Measurements from ENCODE around the gene LRRC9.

Gene LRRC9

DNA sequence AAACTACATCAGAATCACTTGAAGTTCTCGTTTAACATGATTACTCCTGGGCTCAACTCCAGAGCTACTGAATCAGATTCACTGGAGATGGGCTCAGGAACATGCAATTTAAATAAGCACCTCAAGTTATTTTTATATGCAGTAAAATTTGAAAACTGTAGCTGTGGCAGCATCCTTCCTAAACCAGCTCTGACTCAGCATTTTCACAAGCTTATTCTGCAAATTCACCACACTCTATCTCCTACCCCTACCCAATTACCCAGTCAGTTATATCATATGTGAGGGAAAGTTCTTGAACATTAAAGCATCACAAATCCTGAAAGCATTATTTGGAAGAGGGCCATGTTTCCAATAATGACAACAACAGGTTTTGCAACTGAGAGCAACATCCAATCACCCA lies 24.2 kb upstream of the LRRC9 start:
- no peak for DNase-seq (ENCODE audit: extremely low spot score)
- CTCF ChIA-PET = interaction anchor here (1.0 to 2.6 kb wide), 6 partner anchors 9 to 263 kb away, joined by 3 to 22 read pairs (median 8); no protein-coding TSS in a partner anchor
- TF ChIP-seq, protein P1, sequence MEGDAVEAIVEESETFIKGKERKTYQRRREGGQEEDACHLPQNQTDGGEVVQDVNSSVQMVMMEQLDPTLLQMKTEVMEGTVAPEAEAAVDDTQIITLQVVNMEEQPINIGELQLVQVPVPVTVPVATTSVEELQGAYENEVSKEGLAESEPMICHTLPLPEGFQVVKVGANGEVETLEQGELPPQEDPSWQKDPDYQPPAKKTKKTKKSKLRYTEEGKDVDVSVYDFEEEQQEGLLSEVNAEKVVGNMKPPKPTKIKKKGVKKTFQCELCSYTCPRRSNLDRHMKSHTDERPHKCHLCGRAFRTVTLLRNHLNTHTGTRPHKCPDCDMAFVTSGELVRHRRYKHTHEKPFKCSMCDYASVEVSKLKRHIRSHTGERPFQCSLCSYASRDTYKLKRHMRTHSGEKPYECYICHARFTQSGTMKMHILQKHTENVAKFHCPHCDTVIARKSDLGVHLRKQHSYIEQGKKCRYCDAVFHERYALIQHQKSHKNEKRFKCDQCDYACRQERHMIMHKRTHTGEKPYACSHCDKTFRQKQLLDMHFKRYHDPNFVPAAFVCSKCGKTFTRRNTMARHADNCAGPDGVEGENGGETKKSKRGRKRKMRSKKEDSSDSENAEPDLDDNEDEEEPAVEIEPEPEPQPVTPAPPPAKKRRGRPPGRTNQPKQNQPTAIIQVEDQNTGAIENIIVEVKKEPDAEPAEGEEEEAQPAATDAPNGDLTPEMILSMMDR (IDR thresholded peaks at IDR 0.05; ENCODE audit: control extremely low read depth, extremely low read depth, low read depth, missing control alignments) = no peak
- POLR2A ChIA-PET = no interaction called here

DNA sequence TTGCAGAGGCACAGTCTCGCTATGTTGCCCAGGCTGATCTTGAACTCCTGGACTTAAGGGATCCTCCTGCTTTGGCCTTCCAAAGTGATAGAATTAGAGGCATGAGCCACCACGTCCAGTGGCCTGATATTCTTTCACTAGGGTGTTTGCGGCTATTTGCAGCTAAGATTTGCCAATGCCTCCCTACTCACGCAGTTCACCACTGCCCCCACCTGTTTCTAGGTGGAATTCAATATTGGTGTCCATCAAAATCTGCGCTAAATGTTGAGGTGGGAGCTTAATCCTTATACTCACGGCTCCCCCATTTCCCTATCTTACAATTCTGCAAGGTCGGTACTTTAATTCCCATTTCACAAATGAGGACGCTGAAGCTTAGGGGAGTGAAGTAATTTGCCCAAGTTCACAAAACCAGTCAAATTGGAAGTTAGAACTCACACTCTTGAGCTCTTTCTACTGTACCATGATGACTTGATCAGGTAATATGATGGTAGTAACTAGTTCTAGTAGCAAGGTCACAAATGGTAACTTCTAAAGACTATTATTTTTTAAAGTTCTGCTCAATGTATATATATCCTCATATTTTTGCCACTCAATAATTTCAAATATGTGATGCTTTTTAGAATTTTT lies 22.1 kb upstream of the LRRC9 start:
- ChIA-PET CTCF (interaction anchor here (0.6 to 2.6 kb wide), 18 partner anchors 9 to 661 kb away, joined by 3 to 22 read pairs (median 4); no protein-coding TSS in a partner anchor), POLR2A (no interaction called here)
- TF ChIP-seq, protein P1 (IDR thresholded peaks at IDR 0.05; ENCODE audit: control extremely low read depth, extremely low read depth, low read depth, missing control alignments) = peak; percentile 17
- peak; percentile 13 for DNase-seq (ENCODE audit: extremely low spot score)

DNA sequence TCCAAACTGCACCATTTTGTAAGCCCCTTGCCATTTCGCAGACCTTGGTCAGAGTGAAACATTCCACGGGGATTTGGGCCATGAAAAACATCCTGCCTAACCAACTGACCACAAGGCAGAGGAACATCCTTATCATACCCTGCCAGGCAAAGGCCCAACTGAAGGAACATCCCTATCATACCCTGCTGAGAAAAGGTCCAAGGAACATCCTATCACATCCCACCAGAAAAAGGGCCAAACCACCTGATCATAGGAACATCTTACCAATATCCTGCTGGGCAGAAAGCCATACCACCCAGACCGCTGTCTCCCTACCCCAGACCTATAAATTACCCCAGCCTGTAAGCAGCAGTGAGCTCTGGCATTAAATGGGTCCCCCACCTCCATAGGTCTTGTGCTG lies 19.4 kb upstream of the LRRC9 start:
- ChIA-PET CTCF (interaction anchor here (1.0 to 1.4 kb wide), 3 partner anchors 11 to 268 kb away, joined by 3 to 5 read pairs (median 4); no protein-coding TSS in a partner anchor), POLR2A (no interaction called here)
- TF ChIP-seq, protein P1 (IDR thresholded peaks at IDR 0.05; ENCODE audit: control extremely low read depth, extremely low read depth, low read depth, missing control alignments) = no peak
- no peak for DNase-seq (ENCODE audit: extremely low spot score)

DNA sequence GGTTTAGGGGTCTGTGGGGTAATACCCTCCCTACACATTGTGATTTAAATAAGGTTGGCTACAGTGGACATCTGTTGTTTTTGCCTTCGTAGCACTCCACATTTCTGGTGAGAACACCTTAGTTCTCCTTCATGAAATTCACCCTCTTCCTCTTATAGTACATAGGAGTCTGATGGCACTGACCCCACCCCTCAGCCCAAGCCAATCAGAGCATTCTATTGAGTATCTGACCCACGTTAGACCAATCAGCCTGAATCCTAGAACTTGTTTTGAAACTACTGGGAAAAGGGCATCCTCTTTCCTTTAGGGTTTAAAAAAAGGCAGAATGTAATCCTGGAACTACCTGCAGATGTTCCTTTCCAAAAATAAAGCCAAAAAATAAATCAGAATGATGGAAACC lies 15.8 kb upstream of the LRRC9 start:
- TF ChIP-seq, protein P1 (IDR thresholded peaks at IDR 0.05; ENCODE audit: control extremely low read depth, extremely low read depth, low read depth, missing control alignments) = no peak
- ChIA-PET POLR2A (no interaction called here), CTCF (interaction anchor here (1.1 to 1.3 kb wide), 2 partner anchors 8 to 11 kb away, joined by 3 read pairs; no protein-coding TSS in a partner anchor)
- DNase-seq (ENCODE audit: extremely low spot score) = no peak

DNA sequence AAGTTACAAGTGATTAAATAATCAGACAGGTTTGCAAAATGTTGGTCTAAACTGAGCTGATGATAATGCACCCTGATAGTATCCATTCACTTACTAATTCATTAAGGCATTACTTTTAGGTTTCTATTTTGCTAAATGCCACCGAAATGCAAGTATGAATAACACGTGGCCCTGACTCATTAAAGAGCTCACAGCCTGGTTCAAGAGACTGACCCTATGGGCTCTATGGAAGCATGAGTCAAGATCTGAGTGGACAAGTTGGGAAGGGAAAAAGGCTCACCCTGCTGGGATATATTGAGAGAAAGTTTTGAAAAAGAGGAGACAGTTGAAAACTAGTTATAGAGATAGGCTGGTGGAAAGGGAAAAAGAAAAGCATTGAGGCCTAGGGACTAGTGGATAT lies 14.8 kb upstream of the LRRC9 start:
- ChIA-PET CTCF (interaction anchor here (0.8 to 1.3 kb wide), 4 partner anchors 9 to 657 kb away, joined by 3 read pairs; no protein-coding TSS in a partner anchor), POLR2A (no interaction called here)
- TF ChIP-seq, protein P1 (IDR thresholded peaks at IDR 0.05; ENCODE audit: control extremely low read depth, extremely low read depth, low read depth, missing control alignments) = no peak
- DNase-seq (ENCODE audit: extremely low spot score) = no peak

DNA sequence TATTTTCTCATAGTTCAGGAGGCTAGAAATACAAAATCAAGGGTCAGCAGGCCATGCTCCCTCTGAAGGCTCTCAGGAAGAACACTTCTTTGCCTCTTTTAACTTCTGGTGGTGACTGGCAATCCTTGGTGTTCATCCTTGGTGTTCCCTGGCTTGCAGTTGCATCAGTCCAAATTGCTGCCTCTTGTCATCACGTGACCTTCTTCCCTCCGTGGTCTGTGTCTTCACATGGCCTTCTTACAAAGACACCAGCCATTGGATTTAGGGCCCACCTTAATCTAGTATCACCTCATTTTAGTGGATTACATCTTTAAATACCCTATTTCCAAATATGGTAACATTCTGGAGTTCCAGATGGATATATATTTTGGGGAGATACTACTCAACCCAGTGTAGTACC lies 7.5 kb upstream of the LRRC9 start:
- no peak for DNase-seq (ENCODE audit: extremely low spot score)
- ChIA-PET CTCF (interaction anchor here (1.4 kb wide), 1 partner anchor 11 kb away, joined by 3 read pairs; no protein-coding TSS in a partner anchor), POLR2A (no interaction called here)
- TF ChIP-seq, protein P1 (IDR thresholded peaks at IDR 0.05; ENCODE audit: control extremely low read depth, extremely low read depth, low read depth, missing control alignments) = no peak

All from GM10248 (cell line).